Stimulated activated CD8-positive, alpha-beta memory T cell treated with anti-CD3 and anti-CD28 coated beads, Interleukin-4, amount 100 ng/mL, for 4 hours (primary cell): ENCODE measurements around the gene CD5L.

Experiments used
- DNase-seq, 2 donors: peaks; one replicate each; pipeline ENCODE4 v3.0.0-alpha.2; 2020; ENCODE audit warnings: low read depth in 2 of 2, low spot score in 1 of 2

Gene CD5L

DNA sequence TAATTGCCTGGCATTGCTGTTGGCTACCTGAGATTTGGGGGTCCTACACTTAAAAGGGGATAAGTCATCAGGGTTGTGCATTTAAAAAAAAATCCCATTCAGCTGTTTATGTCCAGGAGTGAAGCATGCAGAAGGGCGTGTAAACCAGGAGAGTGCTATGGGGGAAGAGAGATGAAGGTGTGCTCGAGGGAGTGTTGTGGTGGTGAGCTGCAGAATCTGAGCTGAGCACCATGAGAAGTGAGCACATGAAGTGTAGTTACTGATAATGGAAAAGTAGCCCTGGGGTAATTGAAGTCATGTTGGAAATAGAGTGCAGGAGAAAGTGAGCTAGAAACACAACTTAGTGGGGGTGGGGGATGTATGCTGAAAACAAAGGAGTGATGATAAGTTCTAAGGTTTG, 22.4 kb downstream of the CD5L start:
- no peak for DNase-seq

DNA sequence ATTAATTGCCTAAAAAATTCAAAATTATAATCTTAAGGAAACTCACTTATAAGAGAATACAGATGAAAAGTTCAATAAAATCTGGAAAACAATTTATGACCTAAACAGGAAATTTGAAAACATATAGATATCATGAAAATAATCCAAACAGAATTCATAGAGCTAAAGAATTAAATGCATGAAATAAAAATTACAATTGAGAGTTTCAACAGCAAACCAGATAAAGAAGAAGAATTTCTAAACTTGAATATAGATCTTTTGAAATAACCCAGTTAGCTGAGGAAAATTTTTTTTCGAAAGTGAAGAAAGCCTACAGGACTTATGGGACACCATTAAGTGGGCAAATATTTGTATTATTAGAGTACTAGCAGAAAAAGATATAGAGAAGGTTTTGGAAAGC, 28.3 kb downstream of the CD5L start:
- no peak for DNase-seq

DNA sequence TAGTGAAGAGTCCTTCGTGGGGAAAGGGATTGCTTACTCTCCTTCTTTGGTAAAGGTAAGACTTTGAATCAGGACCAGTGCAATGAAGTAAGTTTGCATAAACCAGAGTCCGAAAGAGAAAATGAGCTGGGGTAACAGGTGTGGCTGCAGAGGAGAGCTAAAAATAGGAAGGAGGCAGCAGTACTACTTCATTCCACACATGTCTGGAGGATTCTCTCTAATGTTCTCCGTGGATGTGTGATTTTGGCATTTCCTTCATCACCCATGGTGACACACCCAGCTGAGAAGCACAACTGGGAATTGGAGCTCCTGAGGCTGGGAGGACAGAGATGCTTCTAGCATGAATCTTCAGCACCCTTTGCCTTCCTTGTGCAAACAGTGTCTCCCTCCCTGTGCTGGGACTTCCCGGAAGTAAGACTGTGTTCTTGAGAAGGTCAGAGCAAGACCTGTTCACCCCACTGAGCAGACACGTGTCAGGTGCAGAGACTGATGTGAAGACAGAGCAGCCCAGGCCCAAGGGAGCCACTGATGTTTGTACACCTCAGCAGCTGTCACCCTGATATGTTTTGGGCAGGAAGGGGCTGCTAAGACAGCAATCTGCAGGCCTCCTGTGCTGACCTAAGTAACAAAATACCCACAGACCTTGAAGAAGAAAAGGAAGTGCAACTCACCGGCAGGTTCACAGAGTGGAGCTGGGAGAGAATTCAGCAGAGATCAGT, 35.0 kb downstream of the CD5L start:
- no peak for DNase-seq

DNA sequence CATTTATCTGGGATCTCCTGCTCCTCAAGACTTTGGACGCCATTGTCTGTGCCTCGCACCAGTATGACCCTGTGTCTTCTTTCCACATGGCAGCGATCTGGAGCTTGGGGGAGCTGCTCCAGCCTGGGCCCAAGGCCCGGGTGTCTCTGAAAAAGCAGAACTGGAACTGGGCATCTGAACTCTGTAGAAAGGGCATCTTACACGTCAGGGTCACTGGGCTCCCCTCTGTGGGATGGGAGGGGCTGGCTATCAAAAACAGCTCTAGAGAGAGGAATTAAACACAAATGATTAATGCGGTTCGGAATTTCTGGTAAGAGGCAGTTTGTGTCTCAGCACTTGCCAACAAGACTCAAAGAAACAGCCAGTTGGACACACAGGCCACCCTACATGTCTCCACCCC, 37.8 kb downstream of the CD5L start:
- no peak for DNase-seq

DNA sequence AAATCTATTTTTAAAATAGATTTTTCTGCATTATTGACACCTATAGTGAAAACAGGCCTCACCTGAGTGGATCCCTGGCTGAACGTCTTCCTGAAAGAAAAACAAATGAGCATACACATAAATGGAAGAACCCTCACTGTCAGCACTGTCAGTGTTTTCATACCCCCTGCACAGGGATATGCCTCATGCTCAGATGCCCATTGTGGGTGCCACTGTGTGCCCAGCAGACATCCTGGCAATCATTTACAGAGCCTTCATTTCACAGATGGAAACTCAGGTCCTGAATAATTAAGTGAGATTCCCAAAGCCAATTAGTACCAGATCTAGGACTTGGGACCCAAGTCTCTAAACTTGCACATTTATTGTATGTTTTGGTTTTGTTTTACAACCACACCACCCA, 41.6 kb downstream of the CD5L start:
- no peak for DNase-seq

DNA sequence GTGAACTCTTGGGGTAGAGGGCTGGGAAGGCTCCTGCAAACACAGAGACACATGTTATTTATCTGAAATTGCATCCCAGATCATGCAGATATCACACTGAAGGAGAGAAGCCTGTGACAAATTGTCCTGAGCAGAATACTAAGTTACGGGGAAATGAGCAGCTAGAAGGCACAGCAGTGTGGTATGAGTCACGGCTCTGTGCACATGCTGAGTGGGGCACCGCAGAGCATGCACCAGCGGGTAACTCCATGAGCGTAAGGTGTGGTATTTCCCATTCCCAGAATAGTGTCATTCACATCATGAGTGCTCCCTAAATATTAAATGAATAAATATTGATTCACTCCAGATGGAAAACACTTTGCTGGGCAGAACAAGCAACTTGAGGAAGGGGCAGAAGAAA, 43.4 kb downstream of the CD5L start:
- DNase-seq, result no peak

DNA sequence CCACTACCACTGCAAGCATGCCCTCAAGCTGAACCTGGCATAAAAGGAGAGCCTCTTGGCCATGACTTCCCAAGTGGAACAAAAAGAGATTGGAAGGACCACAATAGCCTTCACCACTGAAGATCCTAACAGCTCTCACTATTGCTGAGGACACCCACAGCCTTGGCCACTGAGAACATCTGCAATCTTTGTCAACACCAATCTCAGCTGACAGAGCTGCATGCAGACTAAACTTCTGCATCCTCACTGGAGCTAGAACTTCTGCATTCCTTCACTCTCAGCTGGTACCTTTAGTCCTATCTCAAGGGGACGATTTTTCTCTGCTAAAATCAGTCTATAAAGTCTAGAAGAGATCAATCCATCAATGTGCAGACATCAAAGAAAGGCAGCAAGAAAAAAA, 56.4 kb downstream of the CD5L start:
- DNase-seq, result no peak

DNA sequence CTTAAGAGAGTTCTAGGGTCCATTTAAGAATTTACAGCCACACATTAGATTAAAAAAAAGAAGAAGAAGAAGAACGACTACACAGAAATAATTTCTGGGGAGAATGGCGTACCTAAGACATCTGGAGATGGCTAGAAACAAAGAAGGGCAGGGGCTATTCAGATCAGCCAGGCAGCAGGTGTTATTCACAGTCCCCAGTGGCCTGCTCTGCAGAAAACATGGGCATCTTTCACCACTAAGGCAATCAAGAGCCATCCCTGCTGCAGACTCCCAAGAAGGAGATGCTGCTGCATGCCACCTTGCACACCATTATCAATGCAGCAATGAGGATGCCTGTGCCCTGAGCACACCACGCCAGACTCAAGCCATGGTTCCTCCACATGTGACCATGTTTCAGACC, 56.8 kb downstream of the CD5L start:
- no peak for DNase-seq

DNA sequence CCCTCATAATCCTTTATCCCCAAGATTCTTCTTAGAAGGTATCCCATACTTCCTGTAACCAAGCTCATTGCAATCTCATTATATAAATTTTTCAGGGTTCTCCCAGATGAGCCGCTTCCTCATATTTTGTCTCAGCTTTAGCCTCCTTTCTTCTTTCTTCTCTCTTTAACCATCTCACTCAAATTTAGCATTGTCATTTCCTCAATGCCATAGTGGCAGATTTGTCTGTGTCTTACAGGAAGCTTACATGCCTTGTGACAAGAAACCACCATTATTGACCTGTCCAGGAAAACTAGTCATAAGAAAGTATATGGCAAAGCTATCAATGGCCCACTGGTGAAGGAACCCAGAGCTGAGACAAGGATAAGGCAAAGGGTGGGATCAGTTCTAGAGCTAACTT, 58.7 kb downstream of the CD5L start:
- DNase-seq, result no peak

DNA sequence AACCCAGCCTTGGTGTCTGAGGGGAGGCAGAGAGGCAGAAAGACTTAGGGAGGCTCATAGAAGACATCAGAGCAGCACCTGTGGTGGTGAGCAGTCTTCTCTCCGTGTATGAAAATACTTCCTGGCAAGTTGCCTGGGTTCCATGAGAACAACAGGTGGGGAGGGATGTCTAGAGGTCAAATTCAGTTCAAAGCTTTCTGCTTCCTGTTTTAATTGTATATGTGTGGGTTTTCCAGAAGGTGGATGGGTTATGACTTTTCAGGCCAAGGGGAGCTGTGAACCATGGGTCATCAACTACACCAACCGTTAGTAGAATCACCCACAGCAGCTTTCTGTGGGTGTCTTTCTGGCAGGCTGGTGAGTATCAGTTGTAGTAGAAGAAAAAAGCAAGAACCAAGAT, 60.6 kb downstream of the CD5L start:
- DNase-seq, result no peak
